OCI-LY3 (cell line): ENCODE data around the gene COIL.
A peak's percentile ranks its signal among the peaks of the same experiment; 100 is the strongest.

Experiments
- H2AFZ ChIP-seq: fragments of 200-600, 300-600 bp; shearing (Covaris generic); 2 replicates; pipeline ENCODE4 v1.6.0; 2014; ENCODE audit warnings: antibody characterized with exemption, low read depth, low read length
- H3K27ac ChIP-seq: fragments of 200-600, 300-600 bp; sonication (generic); 2 replicates; pipeline ENCODE4 v1.5.1; 2014; ENCODE audit warnings: mild to moderate bottlenecking, low read length, moderate library complexity, mixed read lengths
- H3K27me3 ChIP-seq: fragments of 200-600, 300-600 bp; sonication (generic); 2 replicates; pipeline ENCODE4 v1.6.1; 2014; ENCODE audit warnings: low read depth, low read length, mixed read lengths
- H3K36me3 ChIP-seq: fragments of 200-600, 300-600 bp; sonication (generic); replicated peaks from 2 replicates; pipeline ENCODE3; 2014; ENCODE audit warnings: low read depth, low read length, mixed read lengths
- H3K4me1 ChIP-seq: fragments of 300-600, 200-600 bp; sonication (generic); 2 replicates; pipeline ENCODE4 v1.6.1; 2014; ENCODE audit warnings: low read length, mixed read lengths
- H3K4me2 ChIP-seq: fragments of 200-600, 300-600 bp; sonication (generic); 2 replicates; pipeline ENCODE4 v1.6.1; 2014; ENCODE audit warnings: low read length, mixed read lengths
- H3K4me3 ChIP-seq: fragments of 300-600, 200-600 bp; sonication (generic); 2 replicates; pipeline ENCODE4 v1.5.1; 2014; ENCODE audit warnings: antibody characterized with exemption, mild to moderate bottlenecking, low read length, moderate library complexity
- H3K79me2 ChIP-seq: fragments of 300-600, 200-600 bp; shearing (Covaris generic); 2 replicates; pipeline ENCODE4 v1.6.1; 2014; ENCODE audit warnings: mild to moderate bottlenecking, low read length, mixed read lengths
- H3K9ac ChIP-seq: fragments of 300-600, 200-600 bp; shearing (Covaris generic); 2 replicates; pipeline ENCODE4 v1.6.0; 2014; ENCODE audit warnings: mild to moderate bottlenecking, low read length, moderate library complexity
- H3K9me3 ChIP-seq: fragments of 200-600, 300-600 bp; shearing (Covaris generic); 2 replicates; pipeline ENCODE4 v1.6.1; 2014; ENCODE audit warnings: low read length, mixed read lengths; ENCODE audit not compliant: insufficient read depth
- H4K20me1 ChIP-seq: fragments of 200-600, 300-600 bp; sonication (generic); 2 replicates; pipeline ENCODE4 v1.6.1; 2016; ENCODE audit warnings: low read length, mixed read lengths; ENCODE audit not compliant: insufficient read depth
- CTCF ChIP-seq: fragments of 200-600, 300-600 bp; sonication (generic); IDR thresholded peaks from 2 replicates; pipeline ENCODE4 v1.5.1; 2014; ENCODE audit warnings: antibody characterized with exemption, low read length, low read depth
- EZH2phosphoT487 ChIP-seq: fragments of 200-600 bp; shearing (Covaris generic); IDR thresholded peaks from 2 replicates; pipeline ENCODE4 v1.6.1; 2018; ENCODE audit warnings: antibody characterized with exemption, mixed run types, low read depth

The COIL gene

GRCh38 chr17:57008958-57009357 lies 48.1 kb upstream of the COIL start:
- no peaks in the 10 kb centered on the region for H4K20me1 ChIP-seq
- H3K9me3 ChIP-seq = no peaks in the 10 kb centered on the region
- no peak overlapping the region for H3K4me2 ChIP-seq
- H3K9ac ChIP-seq = no peak overlapping the region
- H3K4me1 ChIP-seq = peaks cover 7% of the 10 kb centered on the region
- no peak overlapping the region for H3K27ac ChIP-seq
- TF ChIP-seq CTCF (no peak), EZH2phosphoT487 (no peak)
- no peaks in the 10 kb centered on the region for H3K79me2 ChIP-seq
- no peak overlapping the region for H2AFZ ChIP-seq
- no peaks in the 10 kb centered on the region for H3K27me3 ChIP-seq
- no peak overlapping the region for H3K4me3 ChIP-seq
- H3K36me3 ChIP-seq = no peaks in the 10 kb centered on the region

- TF ChIP-seq EZH2phosphoT487 (no peak), CTCF (no peak)
- Histone ChIP-seq H3K9me3 (no peaks in the 10 kb centered on the region), H3K4me3 (no peak overlapping the region), H3K4me2 (no peak overlapping the region), H3K36me3 (no peaks in the 10 kb centered on the region), H3K27me3 (no peaks in the 10 kb centered on the region), H2AFZ (no peak overlapping the region), H4K20me1 (no peaks in the 10 kb centered on the region), H3K9ac (no peak overlapping the region), H3K27ac (no peak overlapping the region), H3K79me2 (no peaks in the 10 kb centered on the region), H3K4me1 (peaks cover 7% of the 10 kb centered on the region)
Measured at GRCh38 chr17:57006040-57006439, 45.2 kb upstream of the COIL start.

- no peak overlapping the region for H2AFZ ChIP-seq
- TF ChIP-seq CTCF = peak; percentile 12
- no peak for TF ChIP-seq EZH2phosphoT487
- no peaks in the 10 kb centered on the region for H3K79me2 ChIP-seq
- no peak overlapping the region for H3K9ac ChIP-seq
- H3K4me2 ChIP-seq = no peak overlapping the region
- no peaks in the 10 kb centered on the region for H4K20me1 ChIP-seq
- peaks cover 7% of the 10 kb centered on the region for H3K4me1 ChIP-seq
- H3K27ac ChIP-seq = no peak overlapping the region
- no peak overlapping the region for H3K4me3 ChIP-seq
- no peaks in the 10 kb centered on the region for H3K27me3 ChIP-seq
- no peaks in the 10 kb centered on the region for H3K36me3 ChIP-seq
- H3K9me3 ChIP-seq = no peaks in the 10 kb centered on the region
Measured at GRCh38 chr17:57004944-57005579, 44.2 kb upstream of the COIL start.

GRCh38 chr17:57002904-57003303 lies 42.1 kb upstream of the COIL start:
- Histone ChIP-seq H3K27ac (no peak overlapping the region), H3K36me3 (no peaks in the 10 kb centered on the region)
- no peak for TF ChIP-seq EZH2phosphoT487
- TF ChIP-seq CTCF = no peak

More at GRCh38 chr17:57002904-57003303, 42.1 kb upstream of the COIL start:
- Histone ChIP-seq H4K20me1 (no peaks in the 10 kb centered on the region), H3K9ac (no peak overlapping the region), H3K4me2 (no peak overlapping the region), H3K4me3 (no peak overlapping the region), H3K4me1 (peaks cover 7% of the 10 kb centered on the region), H2AFZ (no peak overlapping the region), H3K27me3 (no peaks in the 10 kb centered on the region), H3K9me3 (no peaks in the 10 kb centered on the region), H3K79me2 (no peaks in the 10 kb centered on the region)
